ENCODE data around the gene PTBP2.

DNA sequence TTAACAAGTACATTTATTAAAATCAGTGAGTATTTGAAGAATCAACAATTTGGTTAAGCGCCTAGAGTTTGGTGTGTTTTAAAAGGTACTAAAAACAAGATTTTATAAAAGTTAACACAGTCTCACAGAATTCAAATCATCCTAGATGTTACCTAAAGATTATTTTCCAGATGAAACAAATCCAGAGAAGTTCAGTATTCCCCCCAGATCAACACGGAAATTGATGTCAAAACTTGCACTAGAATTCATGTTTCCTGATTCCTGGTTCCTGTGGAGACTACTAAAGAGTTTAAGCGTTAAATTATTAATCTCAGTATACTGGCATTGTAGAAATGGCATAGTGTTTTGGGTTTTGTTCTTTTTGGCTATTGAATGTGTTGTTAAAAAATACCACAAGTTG lies 1.4 kb downstream of the PTBP2 start:
- TF ChIP-seq CTCF (IDR thresholded peaks at IDR 0.05) (no peak), POLR2A (IDR thresholded peaks at IDR 0.05) (no peak)
